Ectodermal cell (in vitro differentiated cells): ENCODE data around the gene HERC4.
"Not testable (repeated sequence)": the region's sequence is repeated elsewhere in the genome, so short reads cannot be mapped to it uniquely, and the experiment has no call there.

Source experiments
- H3K27ac ChIP-seq: 2 replicates; pipeline ENCODE4 v1.7.0; 2013; ENCODE audit warnings: mild to moderate bottlenecking, low read depth, low read length; ENCODE audit not compliant: insufficient read depth, poor library complexity, severe bottlenecking
- H3K27me3 ChIP-seq: 2 replicates; pipeline ENCODE4 v1.7.0; 2013; ENCODE audit warnings: mild to moderate bottlenecking, low read length; ENCODE audit not compliant: insufficient read depth, control insufficient read depth, poor library complexity, severe bottlenecking
- H3K36me3 ChIP-seq: one replicate; pipeline ENCODE4 v1.7.0; 2013; ENCODE audit warnings: low read length; ENCODE audit not compliant: control insufficient read depth, insufficient read depth
- H3K4me1 ChIP-seq: one replicate; pipeline ENCODE4 v1.7.0; 2013; ENCODE audit warnings: low read length; ENCODE audit not compliant: control insufficient read depth, insufficient read depth
- H3K4me3 ChIP-seq: 2 replicates; pipeline ENCODE4 v1.7.0; 2013; ENCODE audit warnings: low read depth, low read length, control low read depth; ENCODE audit not compliant: insufficient read depth
- H3K9me3 ChIP-seq: 2 replicates; pipeline ENCODE4 v1.7.0; 2013; ENCODE audit warnings: mild to moderate bottlenecking, low read length, moderate library complexity; ENCODE audit not compliant: control insufficient read depth
- WGBS, 2 experiments: methylation state at CpG; one replicate each; pipeline ENCODE4 v1.1.7; 2013; ENCODE audit warnings: missing lambda C conversion rate in 2 of 2; 5-methylcytosine and 5-hydroxymethylcytosine counted together

The HERC4 gene

GRCh38 chr10:67914777-67915340 is 160.2 kb downstream of the HERC4 start:
- Histone ChIP-seq H3K27ac (no peak overlapping the region), H3K4me3 (no peak overlapping the region), H3K4me1 (no peaks in the 10 kb centered on the region), H3K9me3 (no peaks in the 10 kb centered on the region), H3K27me3 (no peaks in the 10 kb centered on the region), H3K36me3 (peaks cover 21% of the 10 kb centered on the region)
- WGBS, 2 experiments, result 86 to 99% methylated on average over 6 to 8 of the region's 8 CpGs

DNA sequence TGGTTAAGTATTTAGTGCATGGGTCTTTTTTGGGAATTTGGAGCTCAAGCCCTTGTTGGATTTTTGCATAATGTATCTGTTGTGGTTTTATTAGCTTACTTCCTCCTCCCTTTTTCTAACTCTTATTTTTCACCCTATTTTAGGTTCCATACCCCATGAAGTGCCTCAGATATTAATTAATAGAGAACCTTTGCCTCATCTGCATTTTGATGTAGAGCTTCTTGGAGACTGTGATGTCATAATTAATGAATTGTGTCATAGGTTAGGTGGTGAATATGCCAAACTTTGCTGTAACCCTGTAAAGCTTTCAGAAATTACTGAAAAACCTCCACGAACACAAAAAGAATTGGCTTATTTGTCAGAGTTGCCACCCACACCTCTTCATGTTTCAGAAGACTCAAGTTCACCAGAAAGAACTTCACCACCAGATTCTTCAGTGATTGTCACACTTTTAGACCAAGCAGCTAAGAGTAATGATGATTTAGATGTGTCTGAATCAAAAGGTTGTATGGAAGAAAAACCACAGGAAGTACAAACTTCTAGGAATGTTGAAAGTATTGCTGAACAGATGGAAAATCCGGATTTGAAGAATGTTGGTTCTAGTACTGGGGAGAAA is 162.6 kb downstream of the HERC4 start:
- H3K27me3 ChIP-seq, result no peaks in the 10 kb centered on the region
- 93 to 98% methylated on average over 2 of the region's 2 CpGs for WGBS, 2 experiments
- H3K4me1 ChIP-seq, result no peaks in the 10 kb centered on the region
- peaks cover 36% of the 10 kb centered on the region for H3K36me3 ChIP-seq
- no peaks in the 10 kb centered on the region for H3K9me3 ChIP-seq
- H3K27ac ChIP-seq, result no peak overlapping the region
- no peak overlapping the region for H3K4me3 ChIP-seq

DNA sequence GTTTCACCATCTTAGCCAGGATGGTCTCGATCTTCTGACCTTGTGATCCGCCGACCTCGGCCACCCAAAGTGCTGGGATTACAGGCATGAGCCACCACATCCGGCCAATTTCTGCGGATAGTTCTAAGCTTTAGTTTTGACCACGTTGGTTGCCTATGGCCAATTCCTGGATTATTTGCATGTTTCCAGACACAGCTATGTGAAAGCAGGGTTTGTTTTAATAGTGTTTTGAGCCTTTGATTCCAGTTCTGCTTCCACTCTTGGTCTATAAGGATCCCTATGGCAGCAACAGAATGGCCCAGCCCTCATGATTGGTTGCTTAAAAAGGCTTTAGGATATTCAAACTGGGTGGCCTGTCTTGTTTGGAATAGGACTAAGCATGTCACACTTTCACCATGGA is 171.5 kb downstream of the HERC4 start:
- peaks cover 35% of the 10 kb centered on the region for H3K36me3 ChIP-seq
- no peak overlapping the region for H3K4me3 ChIP-seq
- H3K9me3 ChIP-seq, result no peaks in the 10 kb centered on the region
- WGBS, 2 experiments, result 93 to 94% methylated on average over 7 of the region's 7 CpGs
- no peak overlapping the region for H3K27ac ChIP-seq
- no peaks in the 10 kb centered on the region for H3K27me3 ChIP-seq
- no peaks in the 10 kb centered on the region for H3K4me1 ChIP-seq

- WGBS, 2 experiments, result 91 to 94% methylated on average over 14 of the region's 14 CpGs
- peaks cover 48% of the 10 kb centered on the region for H3K36me3 ChIP-seq
Measured at GRCh38 chr10:67893637-67894036, 181.4 kb downstream of the HERC4 start.

DNA sequence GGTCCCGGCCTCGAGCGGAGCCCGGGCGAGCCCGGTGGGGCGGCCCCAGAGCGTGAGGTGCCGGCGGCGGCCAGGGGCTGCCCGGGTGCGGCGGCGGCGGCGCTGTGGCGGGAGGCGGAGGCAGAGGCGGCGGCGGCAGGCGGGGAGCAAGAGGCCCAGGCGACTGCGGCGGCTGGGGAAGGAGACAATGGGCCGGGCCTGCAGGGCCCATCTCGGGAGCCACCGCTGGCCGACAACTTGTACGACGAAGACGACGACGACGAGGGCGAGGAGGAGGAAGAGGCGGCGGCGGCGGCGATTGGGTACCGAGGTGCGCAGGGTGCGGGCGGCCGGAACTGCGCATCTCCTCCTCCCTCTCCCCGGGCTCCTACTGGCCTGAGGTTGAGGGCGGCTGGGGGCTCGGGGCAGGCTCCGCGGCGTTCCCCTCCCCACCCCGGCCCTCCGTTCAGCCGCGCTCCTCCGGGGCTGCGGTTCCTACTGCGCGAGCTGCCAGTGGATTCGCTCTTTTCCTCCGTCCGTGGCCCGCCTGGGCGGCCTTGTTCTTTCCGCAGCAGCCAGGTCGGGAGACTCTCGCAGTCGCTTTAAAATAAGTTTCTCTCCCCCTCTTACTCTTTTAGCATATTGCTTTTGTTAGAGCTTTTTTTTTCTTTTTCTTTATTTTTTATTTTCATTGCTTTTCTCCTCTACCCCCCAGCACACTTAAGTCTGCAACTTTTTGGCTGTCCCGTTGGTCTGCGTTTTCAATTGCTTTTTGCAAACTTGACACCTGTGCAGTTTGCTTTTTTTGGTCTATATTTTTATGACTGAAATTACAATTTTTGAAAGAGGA is 190.0 kb downstream of the HERC4 start:
- Histone ChIP-seq H3K4me1 (peaks cover 4% of the 10 kb centered on the region), H3K36me3 (peaks cover 22% of the 10 kb centered on the region), H3K27me3 (no peaks in the 10 kb centered on the region), H3K9me3 (no peaks in the 10 kb centered on the region), H3K27ac (peak overlapping the region; percentile 82), H3K4me3 (peak overlapping the region; percentile 64)
- WGBS, 2 experiments, result 0% methylated on average over 73 of the region's 73 CpGs

More at GRCh38 chr10:67893637-67894036, 181.4 kb downstream of the HERC4 start:
- H3K9me3 ChIP-seq, result no peaks in the 10 kb centered on the region
- no peaks in the 10 kb centered on the region for H3K27me3 ChIP-seq
- no peak overlapping the region for H3K4me3 ChIP-seq
- H3K4me1 ChIP-seq, result no peaks in the 10 kb centered on the region
- no peak overlapping the region for H3K27ac ChIP-seq

DNA sequence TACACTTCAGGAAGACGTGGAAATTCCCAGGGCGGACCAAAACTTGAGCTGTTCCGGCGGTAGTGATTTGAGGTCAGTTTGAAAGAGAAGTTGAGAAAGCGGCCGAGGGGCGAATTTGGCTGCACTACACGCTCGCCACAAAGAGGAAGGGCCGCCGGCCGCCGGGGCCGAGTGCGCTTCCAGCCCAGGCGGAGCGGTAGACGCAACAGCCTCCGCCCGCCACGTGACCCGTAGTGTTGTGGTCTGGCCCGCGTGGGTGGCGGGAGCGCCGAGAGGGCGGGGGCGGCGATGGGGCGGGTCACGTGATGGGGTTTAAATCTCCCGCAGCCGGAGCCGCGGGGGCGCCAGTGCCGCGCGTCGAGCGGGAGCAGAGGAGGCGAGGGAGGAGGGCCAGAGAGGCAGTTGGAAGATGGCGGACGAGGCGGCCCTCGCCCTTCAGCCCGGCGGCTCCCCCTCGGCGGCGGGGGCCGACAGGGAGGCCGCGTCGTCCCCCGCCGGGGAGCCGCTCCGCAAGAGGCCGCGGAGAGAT is 190.7 kb downstream of the HERC4 start, which contains the start of gene SIRT1:
TSS of gene SIRT1 (plus strand) at position 344 of the 529 bp plus-strand sequence. CDS start at position 410, 66 bp downstream.
- no peaks in the 10 kb centered on the region for H3K9me3 ChIP-seq
- peaks cover 4% of the 10 kb centered on the region for H3K4me1 ChIP-seq
- H3K4me3 ChIP-seq, result peak within 1 kb of the TSS; percentile 64
- peak within 1 kb of the TSS; percentile 82 for H3K27ac ChIP-seq
- peaks cover 15% of the 10 kb centered on the region for H3K36me3 ChIP-seq
- 0% methylated on average over 62 of the region's 62 CpGs for WGBS, 2 experiments
- H3K27me3 ChIP-seq, result no peaks in the 10 kb centered on the region

GRCh38 chr10:67883710-67884312 is 191.3 kb downstream of the HERC4 start:
- WGBS, 2 experiments, result 55 to 59% methylated on average over 13 of the region's 13 CpGs
- Histone ChIP-seq H3K27me3 (no peaks in the 10 kb centered on the region), H3K4me3 (peak overlapping the region; percentile 64), H3K4me1 (peaks cover 4% of the 10 kb centered on the region), H3K27ac (peak overlapping the region; percentile 82), H3K9me3 (no peaks in the 10 kb centered on the region), H3K36me3 (peaks cover 10% of the 10 kb centered on the region)

GRCh38 chr10:67878133-67878532 is 196.9 kb downstream of the HERC4 start:
- 94 to 95% methylated on average over 7 of the region's 7 CpGs for WGBS, 2 experiments

DNA sequence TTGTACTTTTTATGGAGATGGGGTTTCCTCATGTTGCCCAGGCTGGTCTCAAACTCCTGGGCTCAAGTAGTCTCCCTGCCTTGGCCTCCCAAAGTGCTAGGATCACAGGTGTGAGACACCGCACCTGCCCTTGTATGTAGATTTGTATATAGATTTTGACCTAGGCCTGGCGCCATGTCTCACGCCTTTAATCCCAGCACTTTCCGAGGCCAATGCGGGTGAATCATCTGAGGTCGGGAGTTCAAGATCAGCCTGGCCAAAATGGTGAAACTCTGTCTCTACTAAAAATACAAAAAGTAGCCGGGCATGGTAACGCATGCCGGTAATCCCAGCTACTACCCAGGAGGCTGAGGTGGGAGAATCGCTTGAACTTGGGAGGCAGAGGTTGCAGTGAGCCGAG is 197.7 kb downstream of the HERC4 start:
- not testable (repeated sequence) for H3K4me3 ChIP-seq, H3K4me1 ChIP-seq, H3K9me3 ChIP-seq, H3K27ac ChIP-seq, H3K36me3 ChIP-seq, H3K27me3 ChIP-seq
- 91 to 95% methylated on average over 11 of the region's 11 CpGs for WGBS, 2 experiments

More at GRCh38 chr10:67878133-67878532, 196.9 kb downstream of the HERC4 start:
- Histone ChIP-seq H3K36me3 (no peaks in the 10 kb centered on the region), H3K4me1 (no peaks in the 10 kb centered on the region), H3K9me3 (no peaks in the 10 kb centered on the region), H3K4me3 (no peak overlapping the region), H3K27me3 (no peaks in the 10 kb centered on the region), H3K27ac (no peak overlapping the region)
